ENCODE measurements around the gene FST.

The FST gene

GRCh38 chr5:53479045-53479589, 1.3 kb upstream of the FST start:
- peak overlapping the region; percentile 51 for H3K4me3 ChIP-seq (ENCODE audit: low read depth, low read length)
- TF ChIP-seq CTCF (IDR thresholded peaks at IDR 0.05; ENCODE audit: insufficient read depth, low read depth, low read length, missing control alignments): no peak
- no peak for DNase-seq (ENCODE audit: low read depth)

- peak; percentile 30 for DNase-seq (ENCODE audit: low read depth)
- peak overlapping the region; percentile 51 for H3K4me3 ChIP-seq (ENCODE audit: low read depth, low read length)
- no peak for TF ChIP-seq CTCF (IDR thresholded peaks at IDR 0.05; ENCODE audit: insufficient read depth, low read depth, low read length, missing control alignments)
Measured at GRCh38 chr5:53479590-53480415, 626 bp upstream of the FST start.

- no peak for DNase-seq (ENCODE audit: low read depth)
- no peak for TF ChIP-seq CTCF (IDR thresholded peaks at IDR 0.05; ENCODE audit: insufficient read depth, low read depth, low read length, missing control alignments)
- peak overlapping the region; percentile 54 for H3K4me3 ChIP-seq (ENCODE audit: low read depth, low read length)
Measured at GRCh38 chr5:53481159-53481886, 894 bp downstream of the FST start.

- peak overlapping the region; percentile 54 for H3K4me3 ChIP-seq (ENCODE audit: low read depth, low read length)
- TF ChIP-seq CTCF (IDR thresholded peaks at IDR 0.05; ENCODE audit: insufficient read depth, low read depth, low read length, missing control alignments): no peak
- peak; percentile 71 for DNase-seq (ENCODE audit: low read depth)
Measured at GRCh38 chr5:53481887-53482716, 1.7 kb downstream of the FST start.

- peak overlapping the region; percentile 54 for H3K4me3 ChIP-seq (ENCODE audit: low read depth, low read length)
- peak; percentile 29 for DNase-seq (ENCODE audit: low read depth)
- TF ChIP-seq CTCF (IDR thresholded peaks at IDR 0.05; ENCODE audit: insufficient read depth, low read depth, low read length, missing control alignments): no peak
Measured at GRCh38 chr5:53482717-53483638, 2.5 kb downstream of the FST start.

All from GM12865 (cell line).